Activated naive CD4-positive, alpha-beta T cell treated with anti-CD3 and anti-CD28 coated beads for 36 hours (primary cell): ENCODE data around the gene SYNPR. TPM values are rescaled to one million over a fixed set of nuclear protein-coding genes. Genes with fewer than 3 reads are reported as not detected.

ENCODE experiments used
- CTCF ChIA-PET: fragments of 350-600 bp; sonication (Branson Sonifier 250); formaldehyde crosslinking; loops from one replicate; lab custom pipeline; 2021; ENCODE audit warnings: antibody characterized with exemption; lab: Charles Lee
- DNase-seq: peaks from one replicate; pipeline ENCODE4 v3.0.0-alpha.2; 2020
- H3K27ac Mint-ChIP-seq: one replicate; pipeline ENCODE4 v1.8.0; 2021; ENCODE audit warnings: mild to moderate bottlenecking, mixed read lengths
- H3K27me3 Mint-ChIP-seq: one replicate; pipeline ENCODE4 v1.8.0; 2021; ENCODE audit warnings: low read depth, mixed read lengths
- H3K36me3 Mint-ChIP-seq: one replicate; pipeline ENCODE4 v1.8.0; 2021; ENCODE audit warnings: low read depth, mixed read lengths
- H3K4me1 Mint-ChIP-seq: one replicate; pipeline ENCODE4 v1.8.0; 2021; ENCODE audit warnings: low read depth, mixed read lengths
- H3K4me3 Mint-ChIP-seq: one replicate; pipeline ENCODE4 v1.8.0; 2021; ENCODE audit warnings: mild to moderate bottlenecking, moderate library complexity, mixed read lengths
- H3K9me3 Mint-ChIP-seq: one replicate; pipeline ENCODE4 v1.8.0; 2021; ENCODE audit warnings: mixed read lengths
- intact Hi-C: fragments of 100-400 bp; cut with micrococcal nuclease; formaldehyde crosslinking; loops from one replicate; pipeline ENCODE4 v1.15.1; 2023
- total RNA-seq, 2 experiments: library from RNA; stranded (reverse); gene quantifications; one replicate each; pipeline ENCODE4 v1.2.3, GENCODE V29; 2021

The SYNPR gene
- total RNA-seq, 2 experiments from 2014 or later = not detected

DNA sequence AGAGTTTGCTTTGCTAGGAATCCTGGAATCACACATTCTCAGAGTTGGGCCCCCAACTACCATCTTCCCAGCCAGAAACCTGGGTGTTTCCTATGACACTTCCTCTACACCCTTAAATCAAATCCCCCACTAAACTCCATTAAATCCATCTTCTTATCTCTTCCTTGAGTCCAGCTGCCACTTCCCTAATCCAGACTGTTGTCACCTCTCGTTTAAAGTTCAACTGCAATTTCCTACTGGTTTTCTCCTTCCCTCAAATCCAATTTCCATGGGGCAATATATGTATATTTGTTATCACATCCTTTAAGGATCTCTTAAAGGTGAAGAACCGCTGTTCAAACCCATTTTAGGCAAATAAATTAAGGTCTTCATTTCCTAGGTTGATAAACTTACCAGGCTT is 300.8 kb downstream of the SYNPR start:
- H3K9me3 Mint-ChIP-seq = peaks cover 3% of the 10 kb centered on the region
- H3K36me3 Mint-ChIP-seq = no peaks in the 10 kb centered on the region
- no peak for DNase-seq
- no peak overlapping the region for H3K4me3 Mint-ChIP-seq
- intact Hi-C loops = no loop called here
- no peaks in the 10 kb centered on the region for H3K4me1 Mint-ChIP-seq
- peaks cover 5% of the 10 kb centered on the region for H3K27me3 Mint-ChIP-seq
- CTCF ChIA-PET = no interaction called here
- no peak overlapping the region for H3K27ac Mint-ChIP-seq

DNA sequence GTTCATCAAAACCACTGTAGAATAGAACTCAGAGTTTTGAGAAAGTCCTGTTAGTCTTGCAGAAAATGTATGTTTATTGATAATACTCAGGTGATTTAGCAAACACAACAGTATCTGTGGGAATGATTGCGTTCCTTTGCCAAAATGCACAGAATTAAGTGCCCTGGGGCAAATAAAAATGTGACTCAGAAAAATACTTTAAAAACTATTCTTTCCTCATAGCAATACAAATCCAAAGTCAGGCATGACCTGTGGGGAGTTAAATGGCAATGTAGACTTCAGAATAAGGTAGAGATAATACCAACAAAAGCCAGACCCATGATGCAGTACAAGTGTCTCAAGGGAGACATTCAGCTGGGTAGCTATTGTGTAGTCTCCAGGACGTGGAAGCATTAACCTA is 302.0 kb downstream of the SYNPR start:
- Mint-ChIP-seq H3K4me1 (no peaks in the 10 kb centered on the region), H3K27me3 (peaks cover 6% of the 10 kb centered on the region), H3K4me3 (no peak overlapping the region), H3K36me3 (no peaks in the 10 kb centered on the region), H3K9me3 (peaks cover 3% of the 10 kb centered on the region), H3K27ac (no peak overlapping the region)
- intact Hi-C loops = no loop called here
- CTCF ChIA-PET = no interaction called here
- no peak for DNase-seq

DNA sequence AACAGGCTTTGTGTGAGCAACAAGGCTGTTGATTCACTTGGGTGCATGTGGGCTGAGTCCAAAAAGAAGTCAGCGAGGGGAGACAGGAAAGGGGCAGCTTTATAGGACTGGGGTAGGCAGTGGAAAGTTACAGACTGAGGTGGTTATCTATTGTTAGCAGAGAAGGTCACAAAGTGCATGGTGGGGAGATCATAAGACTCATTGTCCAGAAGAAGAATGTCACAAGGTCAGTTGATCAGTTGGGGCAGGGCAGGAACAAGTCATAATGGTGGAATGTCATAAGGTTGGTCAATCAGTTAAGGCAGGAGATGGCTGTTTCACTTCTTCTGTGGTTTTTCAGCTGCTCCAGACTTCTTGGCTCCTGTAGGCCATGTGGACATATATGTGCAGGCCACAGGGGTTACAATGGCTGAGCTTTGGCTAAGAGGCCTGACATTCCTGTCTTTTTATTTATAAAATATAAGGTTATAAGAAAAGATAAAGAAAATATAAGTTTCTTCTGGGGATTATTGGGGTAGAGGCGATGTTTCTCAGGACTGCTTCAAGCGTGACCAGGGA is 304.9 kb downstream of the SYNPR start:
- H3K36me3 Mint-ChIP-seq = no peaks in the 10 kb centered on the region
- H3K27ac Mint-ChIP-seq = no peak overlapping the region
- H3K4me3 Mint-ChIP-seq = no peak overlapping the region
- H3K27me3 Mint-ChIP-seq = peaks cover 6% of the 10 kb centered on the region
- peaks cover 3% of the 10 kb centered on the region for H3K9me3 Mint-ChIP-seq
- intact Hi-C loops = no loop called here
- H3K4me1 Mint-ChIP-seq = no peaks in the 10 kb centered on the region
- CTCF ChIA-PET = interaction anchor here (0.6 to 1.2 kb wide), 2 partner anchors 16 to 168 kb away, joined by 3 to 4 read pairs; no protein-coding TSS in a partner anchor
- DNase-seq = no peak

DNA sequence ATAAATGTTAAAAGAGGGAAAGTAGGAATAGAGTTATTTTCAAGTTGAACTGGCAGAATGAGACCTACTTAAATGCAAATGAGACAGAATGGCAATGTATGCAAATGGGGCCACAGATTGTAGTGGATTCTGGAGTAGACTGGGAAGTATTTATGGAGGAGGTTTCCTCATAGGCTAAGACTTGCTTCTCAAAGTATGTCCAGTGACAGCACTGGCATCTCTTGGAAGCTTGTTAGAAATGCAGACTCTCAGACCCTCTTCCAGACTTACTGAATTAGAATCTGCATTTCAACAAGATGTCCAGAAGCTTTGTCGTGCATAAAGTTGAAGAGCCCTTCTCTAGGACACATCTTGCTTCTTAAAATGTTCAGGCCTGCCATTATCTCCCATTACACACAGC is 306.6 kb downstream of the SYNPR start:
- H3K9me3 Mint-ChIP-seq = peaks cover 2% of the 10 kb centered on the region
- H3K4me1 Mint-ChIP-seq = no peaks in the 10 kb centered on the region
- H3K27ac Mint-ChIP-seq = no peak overlapping the region
- CTCF ChIA-PET = interaction anchor here (0.6 kb wide), 1 partner anchor 249 kb away, joined by 4 read pairs; no protein-coding TSS in a partner anchor
- peaks cover 3% of the 10 kb centered on the region for H3K27me3 Mint-ChIP-seq
- no peak for DNase-seq
- H3K4me3 Mint-ChIP-seq = no peak overlapping the region
- H3K36me3 Mint-ChIP-seq = no peaks in the 10 kb centered on the region
- intact Hi-C loops = no loop called here

DNA sequence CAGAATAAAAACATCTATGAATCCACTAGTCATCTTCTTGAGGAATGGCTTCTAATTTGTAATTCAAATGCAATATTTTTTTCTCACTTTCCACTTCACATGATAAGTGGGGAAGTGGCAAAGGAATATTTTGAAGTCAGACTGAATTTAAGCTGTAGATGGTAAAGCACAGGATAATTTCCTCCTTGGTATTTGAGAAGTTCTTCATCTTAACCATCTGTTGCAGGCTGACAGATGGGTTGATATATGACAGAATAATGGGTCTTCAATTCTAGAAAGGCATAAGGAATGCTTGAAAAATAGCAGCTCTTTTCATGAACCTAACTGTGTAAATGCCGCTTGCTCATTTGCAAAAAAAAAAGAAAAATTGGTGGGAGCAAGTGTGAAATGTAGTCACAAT is 307.8 kb downstream of the SYNPR start:
- H3K4me3 Mint-ChIP-seq = no peak overlapping the region
- H3K27me3 Mint-ChIP-seq = peaks cover 3% of the 10 kb centered on the region
- CTCF ChIA-PET = no interaction called here
- intact Hi-C loops = no loop called here
- no peak overlapping the region for H3K27ac Mint-ChIP-seq
- peaks cover 2% of the 10 kb centered on the region for H3K9me3 Mint-ChIP-seq
- no peaks in the 10 kb centered on the region for H3K4me1 Mint-ChIP-seq
- no peaks in the 10 kb centered on the region for H3K36me3 Mint-ChIP-seq
- DNase-seq = no peak

DNA sequence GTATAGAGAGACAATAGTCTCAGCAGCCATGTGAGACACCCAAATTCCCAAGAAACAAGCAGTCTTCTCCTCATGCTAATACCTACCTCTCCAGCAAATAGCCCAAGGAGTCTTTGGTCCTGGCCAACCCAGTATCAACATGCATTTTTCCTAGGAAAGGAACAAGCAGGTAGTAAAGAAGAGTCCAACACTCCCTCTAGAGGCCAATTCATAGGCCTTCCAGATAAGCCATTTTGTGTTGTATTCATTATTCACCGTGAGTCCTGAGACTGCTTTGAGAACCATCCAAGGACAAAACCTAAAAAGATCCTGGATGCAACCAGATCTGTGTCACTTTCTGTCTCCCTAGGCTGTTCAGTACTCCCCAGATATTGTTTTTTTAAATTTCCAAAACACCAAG is 310.8 kb downstream of the SYNPR start:
- Mint-ChIP-seq H3K36me3 (no peaks in the 10 kb centered on the region), H3K9me3 (peaks cover 5% of the 10 kb centered on the region), H3K27ac (no peak overlapping the region), H3K4me3 (no peak overlapping the region), H3K27me3 (peaks cover under 1% of the 10 kb centered on the region), H3K4me1 (no peaks in the 10 kb centered on the region)
- CTCF ChIA-PET = no interaction called here
- no peak for DNase-seq
- intact Hi-C loops = no loop called here

DNA sequence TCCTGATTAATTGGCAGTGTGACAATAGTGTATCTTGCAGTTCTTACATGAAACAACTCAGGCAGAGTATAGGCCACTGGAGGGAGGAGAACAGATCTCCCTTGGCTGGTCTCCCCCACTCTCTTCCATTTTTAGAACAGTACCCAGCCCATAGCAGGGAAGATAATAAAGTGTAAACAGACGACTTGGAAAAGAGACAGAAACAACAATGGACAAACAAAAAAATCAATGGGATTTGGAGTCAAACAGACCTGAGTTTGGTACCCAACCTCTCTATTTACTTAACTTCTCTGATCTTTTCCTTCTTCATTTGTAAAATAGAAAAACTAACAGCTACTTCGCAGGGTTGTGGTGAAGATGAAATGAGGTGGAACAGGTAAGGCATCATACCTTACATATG is 315.7 kb downstream of the SYNPR start:
- peaks cover 4% of the 10 kb centered on the region for H3K9me3 Mint-ChIP-seq
- intact Hi-C loops = no loop called here
- CTCF ChIA-PET = no interaction called here

DNA sequence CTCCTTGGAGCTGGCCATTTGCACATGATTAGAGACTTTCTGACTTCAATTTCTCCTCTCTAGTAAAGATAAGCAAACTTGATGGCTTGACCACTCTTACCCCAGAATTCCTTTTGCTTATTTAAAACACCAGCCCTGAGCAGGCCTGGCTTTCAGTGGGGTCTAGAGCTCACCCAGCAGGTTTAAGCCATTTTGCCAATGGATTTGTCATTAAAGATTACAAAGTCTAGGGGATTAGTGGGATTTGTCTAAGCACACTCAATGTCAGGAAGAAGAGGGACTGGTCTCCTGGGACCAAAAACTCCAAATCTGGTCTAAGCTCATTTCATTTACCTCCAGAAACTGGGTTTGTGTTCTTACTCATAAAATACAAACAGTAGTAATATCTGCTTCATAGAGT is 317.1 kb downstream of the SYNPR start:
- H3K9me3 Mint-ChIP-seq = peaks cover 3% of the 10 kb centered on the region
- H3K27me3 Mint-ChIP-seq = no peaks in the 10 kb centered on the region
- no peaks in the 10 kb centered on the region for H3K36me3 Mint-ChIP-seq
- intact Hi-C loops = no loop called here
- no peak overlapping the region for H3K4me3 Mint-ChIP-seq
- H3K27ac Mint-ChIP-seq = no peak overlapping the region
- CTCF ChIA-PET = no interaction called here
- no peaks in the 10 kb centered on the region for H3K4me1 Mint-ChIP-seq
- DNase-seq = no peak

More for the DNA sequence above, 315.7 kb downstream of the SYNPR start:
- DNase-seq = no peak
- Mint-ChIP-seq H3K27ac (no peak overlapping the region), H3K36me3 (no peaks in the 10 kb centered on the region), H3K27me3 (no peaks in the 10 kb centered on the region), H3K4me1 (no peaks in the 10 kb centered on the region), H3K4me3 (no peak overlapping the region)

DNA sequence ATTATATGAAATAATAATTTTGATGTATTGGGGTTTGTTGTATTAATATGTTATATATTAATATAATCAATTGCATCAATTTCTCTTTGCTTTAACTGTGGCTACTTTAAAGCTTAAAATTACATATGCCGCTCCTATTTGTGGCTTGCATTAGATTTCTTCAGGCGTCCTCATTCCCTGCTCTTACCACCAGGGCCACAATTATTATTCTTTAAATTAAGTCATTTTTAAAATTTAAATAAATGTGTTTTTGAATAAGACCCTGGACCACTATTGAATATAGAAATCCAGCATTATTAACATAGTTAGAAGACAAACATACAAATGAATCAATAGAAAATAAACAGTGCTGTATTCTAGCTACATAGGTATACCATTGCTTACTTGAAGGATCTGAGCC is 318.9 kb downstream of the SYNPR start:
- Mint-ChIP-seq H3K36me3 (no peaks in the 10 kb centered on the region), H3K27ac (no peak overlapping the region), H3K9me3 (peaks cover 3% of the 10 kb centered on the region), H3K4me3 (no peak overlapping the region), H3K4me1 (no peaks in the 10 kb centered on the region), H3K27me3 (no peaks in the 10 kb centered on the region)
- CTCF ChIA-PET = no interaction called here
- intact Hi-C loops = no loop called here
- DNase-seq = no peak

DNA sequence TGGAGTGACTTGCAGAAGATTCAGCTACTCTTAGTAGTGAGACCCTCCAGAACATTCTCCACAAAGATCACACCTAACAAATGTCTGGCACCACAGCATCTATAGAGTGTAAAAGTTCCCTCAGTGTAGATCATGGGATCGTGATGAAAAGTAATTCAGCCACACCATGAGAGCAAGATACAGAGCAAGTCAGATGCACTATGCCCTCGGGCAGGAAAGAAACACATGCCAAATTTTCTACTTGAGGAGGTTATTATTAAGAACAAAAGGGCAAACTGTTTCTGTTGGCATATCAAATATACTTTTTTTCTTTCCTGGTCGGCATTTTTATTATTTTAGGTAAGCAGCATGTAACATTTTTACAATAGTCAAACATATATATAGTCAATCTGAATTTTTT is 329.6 kb downstream of the SYNPR start:
- peaks cover 2% of the 10 kb centered on the region for H3K9me3 Mint-ChIP-seq
- no peak overlapping the region for H3K27ac Mint-ChIP-seq
- H3K27me3 Mint-ChIP-seq = peaks cover 2% of the 10 kb centered on the region
- no peaks in the 10 kb centered on the region for H3K36me3 Mint-ChIP-seq
- intact Hi-C loops = no loop called here
- no peak overlapping the region for H3K4me3 Mint-ChIP-seq
- no peaks in the 10 kb centered on the region for H3K4me1 Mint-ChIP-seq
- CTCF ChIA-PET = no interaction called here
- DNase-seq = no peak

DNA sequence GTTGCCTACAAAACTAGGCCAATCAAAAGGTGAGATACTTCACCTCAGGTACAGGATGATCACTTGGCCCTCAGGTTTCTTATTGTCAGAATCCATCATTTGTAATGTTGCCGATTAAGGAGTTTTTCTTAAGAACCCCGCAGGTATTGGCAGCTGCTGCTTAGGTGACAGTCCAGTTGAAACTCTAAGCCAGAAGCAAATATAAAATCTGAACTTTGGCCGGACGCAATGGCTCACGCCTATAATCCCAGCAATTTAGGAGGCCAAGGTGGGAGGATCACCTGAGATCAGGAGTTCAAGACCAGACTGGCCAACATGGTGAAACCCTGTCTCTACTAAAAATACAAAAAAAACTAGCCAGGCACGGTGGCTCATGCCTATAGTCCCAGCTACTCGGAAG is 331.3 kb downstream of the SYNPR start:
- intact Hi-C loops = no loop called here
- no peak overlapping the region for H3K4me3 Mint-ChIP-seq

DNA sequence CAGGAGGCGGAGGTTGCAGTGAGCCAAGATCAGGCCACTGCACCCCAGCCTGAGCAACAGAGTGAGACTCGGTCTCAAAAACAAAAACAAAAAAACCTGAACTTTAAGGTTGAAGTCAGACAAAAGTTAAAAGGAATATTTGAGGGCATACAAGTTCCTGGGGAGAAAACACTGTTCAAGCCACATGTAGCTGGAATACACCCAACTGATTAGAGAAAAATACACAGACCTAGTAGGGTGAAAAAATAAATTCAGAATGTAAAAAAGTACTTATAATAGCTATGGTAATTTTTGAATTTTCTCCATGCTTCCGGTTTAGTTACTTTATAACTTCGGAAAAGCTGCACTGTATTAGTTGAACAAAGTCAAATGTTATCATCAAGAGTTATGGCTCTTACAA is 331.7 kb downstream of the SYNPR start:
- no peaks in the 10 kb centered on the region for H3K4me1 Mint-ChIP-seq
- no peak overlapping the region for H3K4me3 Mint-ChIP-seq
- H3K36me3 Mint-ChIP-seq = no peaks in the 10 kb centered on the region
- H3K9me3 Mint-ChIP-seq = peaks cover 2% of the 10 kb centered on the region
- CTCF ChIA-PET = no interaction called here
- no peak overlapping the region for H3K27ac Mint-ChIP-seq
- intact Hi-C loops = no loop called here
- DNase-seq = no peak
- no peaks in the 10 kb centered on the region for H3K27me3 Mint-ChIP-seq

More for the DNA sequence above, 331.3 kb downstream of the SYNPR start:
- Mint-ChIP-seq H3K36me3 (no peaks in the 10 kb centered on the region), H3K4me1 (no peaks in the 10 kb centered on the region), H3K27ac (no peak overlapping the region), H3K9me3 (peaks cover 2% of the 10 kb centered on the region), H3K27me3 (no peaks in the 10 kb centered on the region)
- no peak for DNase-seq
- CTCF ChIA-PET = no interaction called here

DNA sequence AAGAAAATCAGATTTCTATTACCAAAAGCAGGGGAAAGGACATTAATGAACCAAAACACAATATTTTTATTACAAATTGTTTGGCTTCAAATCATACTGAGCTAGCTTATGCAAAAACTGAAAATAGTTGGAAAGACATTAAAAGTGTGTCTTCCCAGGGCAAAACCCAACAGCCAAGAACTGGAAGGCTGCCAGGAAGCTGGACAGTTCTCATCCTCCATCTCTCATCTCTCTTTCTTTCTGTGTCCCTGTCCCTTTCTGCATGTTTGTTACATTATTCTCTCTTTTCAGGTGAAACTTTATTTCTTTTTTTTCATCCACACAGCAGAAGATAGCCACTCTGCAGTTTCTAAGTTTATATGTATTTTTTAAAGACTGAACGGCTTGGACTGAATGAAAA is 333.3 kb downstream of the SYNPR start:
- Mint-ChIP-seq H3K4me1 (no peaks in the 10 kb centered on the region), H3K36me3 (no peaks in the 10 kb centered on the region), H3K27ac (no peak overlapping the region), H3K4me3 (no peak overlapping the region), H3K9me3 (peaks cover 2% of the 10 kb centered on the region), H3K27me3 (no peaks in the 10 kb centered on the region)
- CTCF ChIA-PET = no interaction called here
- intact Hi-C loops = no loop called here
- DNase-seq = no peak
